Erythroblast (primary cell): ENCODE data around the gene TENT5D.

Experiments used
- GATA1 ChIP-seq: IDR thresholded peaks from 2 replicates; pipeline ENCODE4 v1.6.1; 2011; ENCODE audit warnings: low read depth, mild to moderate bottlenecking, control low read depth, low read length, moderate library complexity
- POLR2A ChIP-seq: IDR thresholded peaks from 2 replicates; pipeline ENCODE4 v1.6.1; 2011; ENCODE audit warnings: mild to moderate bottlenecking, low read length

- no peak for TF ChIP-seq POLR2A
- TF ChIP-seq GATA1: no peak
Observed at GRCh38 chrX:80388206-80388605, 32.0 kb upstream of the TENT5D start.
